HG02943 (cell line): ENCODE results near the gene EME1.
"Not testable (repeated sequence)": the region's sequence is repeated elsewhere in the genome, so short reads cannot be mapped to it uniquely, and the experiment has no call there.

Experiments
- ATAC-seq: cut with Tn5 transposase; IDR thresholded peaks from one replicate; pipeline ENCODE4 v1.9.1; 2021; ENCODE audit warnings: mild to moderate bottlenecking, low read depth, moderate library complexity; ENCODE audit not compliant: unreplicated experiment

The EME1 gene

DNA sequence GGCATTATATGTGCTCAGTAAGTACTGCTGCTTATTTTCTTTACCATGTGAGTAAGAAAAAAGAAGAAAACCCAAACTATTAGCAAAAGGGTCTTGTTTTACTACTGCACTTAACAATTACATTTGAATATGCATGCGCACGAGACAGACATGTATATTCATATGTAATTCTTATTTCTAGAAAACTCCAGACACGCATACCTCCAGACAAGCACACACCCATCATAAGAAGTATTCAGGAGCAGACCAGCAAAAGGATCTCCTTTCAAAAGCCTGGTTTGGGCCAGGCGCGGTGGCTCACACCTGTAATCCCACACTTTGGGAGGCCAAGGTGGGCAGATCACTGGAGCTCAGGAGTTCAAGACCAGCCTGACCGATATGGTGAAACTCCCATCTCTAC, 16.5 kb downstream of the EME1 start:
- no peak for ATAC-seq

DNA sequence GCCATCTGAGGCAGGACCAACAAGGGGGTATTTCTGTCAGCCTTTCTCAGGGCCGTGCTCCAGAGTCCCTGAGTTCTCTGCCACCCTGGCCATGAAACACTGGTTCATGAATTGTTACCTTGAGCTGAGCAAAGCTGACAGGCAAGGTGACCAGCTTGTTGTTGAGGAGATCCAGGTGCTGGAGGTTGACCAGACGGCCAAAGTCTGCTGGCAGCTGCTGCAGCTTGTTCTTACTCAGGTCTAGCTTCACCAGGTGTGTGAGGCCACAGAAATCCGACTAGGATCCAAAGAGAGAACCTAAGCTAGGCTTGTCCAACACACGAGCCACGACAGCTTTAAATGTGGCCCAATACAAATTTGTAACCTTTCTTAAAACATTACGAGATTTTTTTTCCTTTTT, 19.6 kb downstream of the EME1 start:
- ATAC-seq: no peak

DNA sequence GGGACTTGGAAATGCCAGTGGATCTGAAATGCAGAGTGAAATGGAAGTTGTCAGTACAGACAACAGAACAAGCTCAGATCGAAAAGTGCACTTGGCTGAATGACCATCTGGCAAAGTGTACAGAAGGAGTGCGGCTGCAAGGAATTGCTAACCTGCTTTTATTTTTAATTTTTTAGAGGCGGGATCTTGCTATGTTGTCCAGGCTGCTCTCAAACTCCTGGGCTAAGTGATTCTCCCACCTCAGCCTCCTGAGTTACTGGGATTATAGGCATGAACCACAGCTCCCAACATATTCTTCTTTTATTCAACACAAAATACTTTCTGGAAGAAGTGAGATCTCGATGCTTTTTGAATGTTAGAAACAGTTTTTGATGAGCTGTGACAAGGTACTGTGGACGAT, 20.7 kb downstream of the EME1 start:
- no peak for ATAC-seq

DNA sequence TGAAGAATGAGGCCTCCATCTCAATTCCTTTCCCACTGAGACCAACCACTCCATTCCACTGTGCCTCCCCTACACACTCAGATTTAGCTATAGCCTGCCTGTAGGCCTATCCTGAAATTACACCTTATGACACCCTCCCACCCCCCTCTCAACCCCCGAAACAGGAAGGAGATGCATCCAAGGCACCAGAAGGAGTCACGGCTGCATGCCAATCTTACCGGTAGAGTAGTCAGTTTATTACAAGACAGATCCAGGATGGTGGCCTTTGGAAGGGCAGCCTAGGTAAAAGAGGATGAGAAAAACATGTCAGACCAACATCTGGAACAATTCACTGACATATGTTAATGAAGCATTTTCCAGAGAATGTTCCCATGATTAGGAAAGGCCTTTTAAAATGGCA, 21.7 kb downstream of the EME1 start:
- no peak for ATAC-seq

DNA sequence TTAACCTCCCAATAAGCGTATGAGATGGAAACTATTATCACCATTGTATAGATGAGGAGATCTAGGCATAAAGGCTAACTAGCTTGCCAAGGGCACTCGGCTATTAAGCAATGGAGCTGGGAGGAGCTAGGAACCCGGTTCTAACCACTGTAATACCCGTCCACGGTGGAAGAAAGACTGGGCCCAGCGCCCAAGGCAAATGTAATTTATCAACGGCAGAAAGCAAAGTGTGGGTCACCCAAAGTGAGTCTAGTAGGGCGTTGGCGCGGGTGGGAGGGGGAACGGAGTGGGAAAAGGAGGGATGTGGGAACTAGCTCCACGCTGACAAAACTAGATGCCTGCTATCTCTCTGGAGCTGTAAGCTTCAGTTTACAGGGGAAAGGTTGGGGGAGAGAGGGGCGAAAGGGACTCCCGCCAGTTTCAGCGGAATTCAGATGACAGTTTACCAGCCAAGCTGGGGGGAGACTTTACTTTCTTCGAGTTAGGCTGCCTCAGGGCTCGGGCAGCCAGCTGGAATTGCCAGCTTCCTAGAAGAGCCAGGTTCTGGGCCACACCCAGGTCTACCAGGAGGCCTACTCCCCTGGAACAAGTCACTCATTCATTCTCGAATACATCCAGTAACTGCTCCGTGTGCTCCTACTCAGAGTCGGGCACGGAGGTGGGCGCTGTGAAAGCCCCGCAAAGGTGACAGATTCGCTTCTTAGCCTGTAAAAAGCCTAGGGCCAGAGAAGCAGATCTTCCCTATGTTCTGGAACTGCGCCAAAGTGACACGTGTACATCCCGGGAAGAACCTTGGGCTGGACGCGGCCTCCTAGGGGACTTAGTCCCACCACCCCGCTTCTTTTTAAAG, 23.5 kb downstream of the EME1 start:
- peak; percentile 24 for ATAC-seq

DNA sequence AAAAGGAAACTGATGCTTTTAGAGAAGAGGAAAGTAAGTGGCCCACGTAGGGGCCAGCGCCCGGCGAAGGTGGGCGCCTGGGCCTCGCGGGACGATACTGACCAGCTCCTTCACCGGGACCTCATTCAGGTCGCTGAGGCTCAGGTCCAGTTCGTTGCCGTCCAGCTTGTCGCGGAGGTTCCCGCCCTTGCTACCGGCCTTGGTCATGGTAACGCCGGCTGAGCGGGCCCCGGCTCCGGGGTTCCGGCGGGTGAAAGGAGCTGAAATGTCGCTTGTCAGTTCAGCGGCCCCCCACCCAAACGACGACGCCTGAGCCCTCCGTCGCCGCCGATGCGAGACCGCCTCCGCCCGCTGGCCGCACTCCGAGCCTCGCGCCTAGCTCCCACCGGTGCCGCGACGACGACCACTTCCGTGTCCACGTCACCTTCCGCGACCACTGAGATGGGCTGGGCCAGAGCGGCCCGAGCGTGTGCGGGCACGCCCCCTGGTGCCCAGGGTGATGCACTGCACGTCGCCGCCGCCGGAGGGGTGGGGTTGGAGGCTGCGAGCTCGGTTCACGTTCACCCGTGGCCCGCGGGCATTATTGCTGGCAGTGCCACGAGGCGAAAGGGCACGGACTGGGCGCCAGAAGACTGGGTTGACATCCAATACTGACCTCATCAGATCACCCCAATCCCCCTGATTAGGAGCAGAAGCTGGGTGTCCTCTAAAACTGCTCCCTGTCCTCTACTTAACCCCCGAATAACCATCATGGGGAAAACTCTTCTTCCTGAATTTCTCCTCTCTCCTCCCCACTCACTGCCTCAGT, 24.3 kb downstream of the EME1 start, which contains the start of gene LRRC59:
TSS of gene LRRC59 (minus strand) at position 413 of the 808 bp plus-strand sequence. CDS start at position 207, 206 bp downstream.
- ATAC-seq: peak; percentile 95

DNA sequence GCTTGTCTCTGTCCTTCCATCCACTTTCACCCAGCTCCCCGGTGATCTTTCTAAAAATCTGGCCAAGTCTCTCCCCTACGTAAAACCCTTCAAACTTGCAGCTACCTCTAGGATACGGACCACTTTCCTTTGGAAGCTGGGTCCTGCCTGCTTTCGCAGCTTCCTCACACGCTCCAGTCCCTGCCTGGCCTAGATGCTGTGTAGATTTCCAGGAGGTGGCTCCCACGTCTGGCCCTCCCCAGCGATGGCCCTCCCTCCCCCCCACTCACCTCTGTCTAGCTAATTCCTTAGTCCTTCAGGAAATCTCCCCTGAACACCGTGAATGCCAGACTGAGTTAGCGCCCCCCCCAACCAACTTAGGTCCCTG, 24.9 kb downstream of the EME1 start:
- ATAC-seq: no peak

DNA sequence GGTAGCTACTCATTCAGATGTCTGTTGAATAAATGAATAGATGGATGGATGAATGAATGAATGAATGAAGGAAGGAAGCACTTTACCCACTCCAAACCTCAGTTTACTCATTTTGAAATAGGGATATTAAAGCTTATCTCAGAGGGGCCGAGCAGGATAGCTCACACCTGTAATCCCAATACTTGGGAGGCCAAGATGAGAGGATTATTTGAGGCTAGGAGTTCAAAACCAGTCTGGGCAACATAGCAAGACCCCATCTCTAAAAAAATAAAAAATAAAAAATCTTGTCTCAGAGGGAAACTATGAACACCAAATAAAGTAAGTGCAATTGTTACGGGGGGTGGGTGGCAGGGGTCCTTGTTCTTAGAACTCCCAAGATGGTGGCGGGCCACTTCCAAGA, 25.6 kb downstream of the EME1 start:
- ATAC-seq: not testable (repeated sequence)

DNA sequence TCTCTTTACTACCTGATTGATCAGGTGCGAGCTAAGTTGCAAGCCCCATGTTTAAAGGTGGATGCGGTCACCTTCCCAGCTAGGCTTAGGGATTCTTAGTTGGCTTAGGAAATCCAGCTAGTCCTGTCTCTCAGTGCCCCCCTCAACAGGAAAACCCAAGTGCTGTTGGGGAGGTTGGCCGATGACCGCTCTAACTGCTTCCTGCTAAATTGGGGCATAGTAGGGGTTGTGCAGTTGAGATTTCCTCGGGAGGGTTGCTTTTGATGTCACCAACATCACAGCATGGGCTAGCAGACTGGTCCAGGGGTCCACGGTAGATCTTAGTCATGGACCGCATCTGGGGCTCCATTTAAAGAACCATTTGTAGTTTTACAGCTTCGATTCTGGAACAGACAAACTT, 26.6 kb downstream of the EME1 start:
- not testable (repeated sequence) for ATAC-seq

DNA sequence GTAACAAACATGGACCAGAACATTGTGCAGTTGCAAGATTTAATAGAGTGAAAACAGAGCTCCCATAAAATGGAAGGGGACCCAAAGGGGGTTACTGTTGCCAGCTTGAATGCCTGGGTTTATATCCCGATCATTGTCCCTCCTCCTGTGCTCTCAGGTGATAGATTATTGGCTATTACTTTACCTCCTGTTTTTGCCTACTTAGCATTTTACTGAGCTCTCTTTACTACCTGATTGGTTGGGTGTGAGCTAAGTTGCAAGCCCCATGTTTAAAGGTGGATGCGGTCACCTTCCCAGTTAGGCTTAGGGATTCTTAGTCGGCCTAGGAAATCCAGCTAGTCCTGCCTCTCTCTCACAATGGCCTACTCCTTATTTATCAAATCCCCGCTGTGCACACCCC, 32.3 kb downstream of the EME1 start:
- ATAC-seq: not testable (repeated sequence)

DNA sequence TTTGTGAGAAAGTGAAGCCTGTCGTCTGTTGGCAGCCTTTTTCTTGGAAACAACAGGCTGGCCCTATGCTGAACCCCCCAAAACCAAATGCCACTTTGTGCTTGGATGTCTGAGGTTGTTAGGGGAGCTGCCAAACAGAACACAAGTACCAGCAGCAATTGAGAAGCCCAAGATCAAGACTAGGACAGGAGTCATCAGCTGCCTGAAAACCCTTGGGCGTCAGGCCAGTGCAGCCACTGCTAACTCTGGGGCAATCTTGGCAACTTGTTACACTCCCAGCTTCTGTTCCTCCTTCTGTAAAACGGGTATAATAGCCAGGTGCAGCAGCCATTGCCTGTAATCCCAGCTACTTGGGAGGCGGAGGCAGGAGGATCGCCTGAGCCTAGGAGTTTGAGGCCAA, 33.5 kb downstream of the EME1 start:
- ATAC-seq: no peak

DNA sequence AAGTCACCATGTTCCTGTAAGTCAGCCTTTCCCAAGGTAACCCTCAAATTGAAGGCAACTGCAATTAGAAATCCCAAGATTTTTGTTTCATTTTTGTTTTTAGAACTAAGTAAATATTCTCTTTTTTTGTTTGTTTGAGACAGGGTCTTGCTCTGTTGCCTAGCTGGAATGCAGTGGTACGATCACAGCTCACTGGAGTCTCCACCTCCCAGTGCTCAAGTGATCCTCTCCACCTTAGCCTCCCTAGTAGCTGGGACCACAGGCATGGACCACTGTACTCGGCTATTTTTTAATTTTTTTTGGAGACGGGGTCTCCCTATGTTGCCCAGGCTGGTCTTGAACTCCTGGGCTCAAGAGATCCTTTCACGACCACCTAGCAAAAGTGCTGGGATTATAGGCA, 34.9 kb downstream of the EME1 start:
- no peak for ATAC-seq

DNA sequence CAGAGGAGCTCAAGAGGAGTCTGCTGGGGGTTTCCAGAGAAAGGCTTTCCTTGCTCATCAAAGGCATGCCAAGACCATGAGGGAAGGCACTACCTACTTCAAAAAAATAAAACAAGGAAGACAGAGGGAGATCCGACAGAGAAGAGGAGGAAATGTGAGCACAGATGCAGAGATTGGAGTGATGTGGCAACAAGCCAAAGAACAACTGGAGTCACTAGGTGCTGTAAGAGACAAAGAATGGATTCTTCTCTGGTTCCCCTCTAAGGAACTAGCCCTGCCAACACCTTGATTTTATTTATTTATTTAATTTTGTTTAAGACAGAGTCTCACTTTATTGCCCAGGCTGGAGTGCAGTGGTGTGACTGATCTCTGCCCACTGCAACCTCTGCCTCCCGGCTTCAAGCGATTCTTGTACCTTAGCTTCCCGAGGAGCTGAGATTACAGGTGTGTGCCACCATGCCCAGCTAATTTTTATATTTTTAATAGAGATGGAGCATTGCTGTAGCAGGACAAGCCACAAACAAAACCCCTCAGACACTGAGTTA, 39.2 kb downstream of the EME1 start:
- no peak for ATAC-seq

DNA sequence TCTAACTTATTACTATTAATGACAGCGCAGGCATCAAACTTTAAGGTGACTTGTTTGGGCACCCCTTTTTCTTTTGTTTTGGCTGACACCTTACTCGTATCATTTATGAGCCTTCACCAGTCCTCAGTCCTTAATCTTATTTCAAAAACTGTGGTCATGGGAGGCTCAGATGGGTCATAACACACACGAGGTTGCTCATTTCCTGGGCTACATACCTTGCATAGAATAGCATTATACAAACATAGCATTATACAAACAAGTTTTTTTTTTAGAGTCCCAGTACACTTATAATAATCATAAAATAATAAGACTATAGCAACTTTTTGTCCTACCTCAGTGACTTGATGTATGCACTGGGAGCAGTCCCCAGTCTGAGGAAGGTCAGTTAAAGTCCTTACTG, 41.8 kb downstream of the EME1 start:
- no peak for ATAC-seq

DNA sequence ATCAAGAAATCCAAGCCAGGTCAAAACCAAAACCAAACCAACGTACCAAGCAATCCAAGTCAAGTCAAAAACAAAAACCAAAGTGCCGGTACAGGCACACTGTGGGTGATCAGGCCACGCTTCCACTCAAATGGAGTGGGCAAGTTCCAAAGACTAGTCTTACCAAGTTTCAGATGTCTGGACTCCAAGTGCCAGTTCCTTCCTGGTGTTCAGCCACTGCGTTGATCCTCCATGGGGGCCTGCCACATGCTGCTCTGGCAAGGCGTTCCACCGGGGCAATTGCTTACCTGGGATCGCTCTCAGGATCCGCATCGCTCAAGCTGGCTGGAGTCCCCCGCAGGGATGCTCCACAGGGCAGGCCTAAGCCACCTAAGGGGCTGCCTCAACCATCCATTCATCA, 46.5 kb downstream of the EME1 start:
- ATAC-seq: not testable (repeated sequence)

DNA sequence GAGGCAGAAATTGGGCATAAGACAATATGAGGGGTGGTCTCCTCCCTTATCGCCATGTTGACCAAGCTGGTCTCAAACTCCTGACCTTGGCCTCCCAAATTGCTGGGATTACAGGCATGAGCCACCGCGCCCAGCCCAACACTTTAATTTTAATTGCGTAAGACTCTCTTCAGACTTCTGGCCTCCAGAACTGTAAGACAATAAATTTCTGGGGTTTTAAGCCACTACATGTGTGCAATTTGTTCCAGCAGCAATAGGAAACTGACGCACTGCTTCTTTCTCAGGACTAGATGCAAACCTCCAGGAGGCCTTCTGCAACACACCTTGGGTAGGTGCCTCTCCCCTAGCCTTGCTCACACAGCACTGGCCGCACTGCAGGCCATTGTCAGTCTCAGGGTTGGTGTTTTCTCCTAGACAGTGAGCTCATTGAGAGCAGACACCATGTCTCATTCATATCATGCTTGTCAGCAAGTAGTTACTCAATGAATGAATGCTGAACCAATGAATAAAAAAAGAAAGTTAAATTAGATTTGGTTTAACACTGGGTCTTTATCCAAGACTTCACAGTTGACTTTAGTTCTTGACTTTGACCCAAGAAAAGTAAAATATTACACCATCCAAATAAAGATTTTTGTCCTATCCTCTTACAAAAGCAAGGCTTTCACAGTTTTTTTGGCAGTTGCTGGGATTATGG, 47.5 kb downstream of the EME1 start:
- no peak for ATAC-seq

DNA sequence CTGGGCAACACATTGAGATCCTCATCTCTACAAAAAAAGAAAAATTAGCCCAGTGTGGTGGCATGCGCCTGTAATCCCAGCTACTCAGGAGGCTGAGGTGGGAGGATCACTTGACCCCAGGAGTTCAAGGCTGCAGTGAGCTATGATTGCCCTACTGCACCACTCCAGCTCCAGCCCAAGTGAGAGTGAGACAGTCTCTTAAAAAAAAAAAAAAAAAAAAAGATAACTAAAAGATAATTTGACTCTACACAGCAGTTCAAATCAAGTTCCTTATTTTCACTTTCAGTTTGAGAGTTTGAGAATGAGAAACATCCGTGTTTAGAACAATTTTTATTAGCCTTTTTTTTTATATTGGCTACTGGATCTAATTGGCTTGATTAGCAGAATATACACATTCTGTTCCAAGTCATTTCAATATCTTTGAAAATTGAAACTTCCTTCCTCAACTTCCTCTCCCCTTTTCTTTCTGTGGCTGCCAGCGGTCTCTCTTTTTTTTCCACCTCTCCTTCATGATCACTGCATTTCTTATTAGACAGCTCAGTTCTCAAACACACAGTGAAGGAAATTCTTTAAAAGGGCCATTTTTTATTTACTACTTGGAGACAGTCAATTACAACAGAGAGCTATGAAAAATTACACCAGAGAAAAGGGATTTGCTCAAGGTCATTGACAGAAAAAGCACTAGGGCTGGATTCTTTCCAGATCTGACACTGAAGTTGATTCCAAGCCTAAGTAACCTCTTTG, 48.5 kb downstream of the EME1 start:
- ATAC-seq: no peak

DNA sequence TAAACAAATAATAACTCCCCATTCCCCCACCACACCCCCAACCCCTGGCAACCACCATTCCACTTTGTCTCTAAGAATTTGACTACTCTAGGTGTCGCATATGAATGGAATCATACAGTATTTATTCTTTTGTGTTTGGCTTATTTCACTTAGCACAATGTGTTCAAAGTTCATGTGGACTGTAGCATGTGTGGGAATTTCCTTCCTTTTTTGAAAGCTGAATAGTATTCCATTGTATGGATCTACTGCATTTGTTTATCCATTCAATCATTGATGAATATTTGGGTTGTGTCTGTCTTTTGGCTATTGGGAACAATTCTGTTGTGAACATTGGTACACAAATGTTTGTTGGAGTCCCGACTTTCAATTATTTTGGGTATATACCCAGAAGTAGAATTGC, 49.7 kb downstream of the EME1 start:
- ATAC-seq: no peak

DNA sequence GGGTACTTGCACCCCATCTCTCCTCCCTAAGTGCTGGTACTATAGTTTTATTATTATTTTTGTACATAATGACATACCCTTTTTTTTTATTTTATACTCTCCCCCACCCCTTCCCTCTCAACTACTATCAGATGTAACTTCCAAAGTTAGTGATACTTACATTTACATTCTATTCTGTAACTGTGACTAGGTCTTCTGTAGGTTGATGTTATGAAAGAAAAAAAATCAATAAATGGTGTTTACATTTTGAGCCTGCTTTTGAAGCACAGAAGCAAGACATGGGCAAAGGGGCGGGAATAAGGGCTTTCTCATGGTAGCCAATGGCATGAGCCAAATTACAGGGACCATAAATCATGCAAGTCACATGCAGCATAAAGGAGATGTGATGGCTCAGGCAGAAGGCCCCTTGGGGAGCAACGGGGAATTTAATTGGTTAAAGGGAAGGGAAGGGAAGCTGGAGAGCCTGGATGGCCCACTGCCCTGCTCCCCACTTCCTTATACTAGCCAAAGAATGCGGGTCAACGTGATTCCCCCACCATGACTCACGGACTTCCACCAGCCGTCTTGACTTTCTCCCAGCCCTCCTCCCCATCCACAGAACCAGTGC, 50.6 kb downstream of the EME1 start:
- ATAC-seq: no peak
